Mammary epithelial cell (primary cell): ENCODE data around the gene CST4.
"Not testable (repeated sequence)": the region's sequence is repeated elsewhere in the genome, so short reads cannot be mapped to it uniquely, and the experiment has no call there.

Experiments
- CTCF ChIP-seq, 2 donors: IDR thresholded peaks in 1 of 2; conservative IDR thresholded peaks in 1 of 2; 2 replicates each; pipeline ENCODE4 v1.5.1; 2011 to 2012; ENCODE audit warnings: inconsistent platforms in 2 of 2, low read length in 2 of 2, mild to moderate bottlenecking in 2 of 2, control low read depth in 1 of 2, low read depth in 1 of 2; ENCODE audit not compliant: insufficient read depth in 1 of 2; ENCODE audit errors: extremely low read depth in 1 of 2
- EZH2 ChIP-seq: IDR thresholded peaks from 2 replicates; pipeline ENCODE4 v1.6.1; 2012; ENCODE audit warnings: low read length, inconsistent platforms, borderline replicate concordance

GRCh38 chr20:23659610-23659988 lies 29.2 kb downstream of the CST4 start:
- TF ChIP-seq CTCF (conservative IDR thresholded peaks at IDR 0.05 in 1 of 2, IDR thresholded peaks at IDR 0.05 in 1 of 2; ENCODE audit: extremely low read depth in 1 of 2, insufficient read depth in 1 of 2, low read depth in 1 of 2, low read length in 2 of 2); EZH2: not testable (repeated sequence)
